ENCODE measurements around the gene ARRB2. TPM values are rescaled to one million over a fixed set of nuclear protein-coding genes. Genes with fewer than 3 reads are reported as not detected.
A peak's percentile ranks its signal among the peaks of the same experiment; 100 is the strongest.

ARRB2 gene
- total and polyA plus RNA-seq, 2 of the 13 experiments (the other 11 are each of a cell fraction or from before 2014, with no cell fraction given): 21.5 to 49.2 TPM

DNA sequence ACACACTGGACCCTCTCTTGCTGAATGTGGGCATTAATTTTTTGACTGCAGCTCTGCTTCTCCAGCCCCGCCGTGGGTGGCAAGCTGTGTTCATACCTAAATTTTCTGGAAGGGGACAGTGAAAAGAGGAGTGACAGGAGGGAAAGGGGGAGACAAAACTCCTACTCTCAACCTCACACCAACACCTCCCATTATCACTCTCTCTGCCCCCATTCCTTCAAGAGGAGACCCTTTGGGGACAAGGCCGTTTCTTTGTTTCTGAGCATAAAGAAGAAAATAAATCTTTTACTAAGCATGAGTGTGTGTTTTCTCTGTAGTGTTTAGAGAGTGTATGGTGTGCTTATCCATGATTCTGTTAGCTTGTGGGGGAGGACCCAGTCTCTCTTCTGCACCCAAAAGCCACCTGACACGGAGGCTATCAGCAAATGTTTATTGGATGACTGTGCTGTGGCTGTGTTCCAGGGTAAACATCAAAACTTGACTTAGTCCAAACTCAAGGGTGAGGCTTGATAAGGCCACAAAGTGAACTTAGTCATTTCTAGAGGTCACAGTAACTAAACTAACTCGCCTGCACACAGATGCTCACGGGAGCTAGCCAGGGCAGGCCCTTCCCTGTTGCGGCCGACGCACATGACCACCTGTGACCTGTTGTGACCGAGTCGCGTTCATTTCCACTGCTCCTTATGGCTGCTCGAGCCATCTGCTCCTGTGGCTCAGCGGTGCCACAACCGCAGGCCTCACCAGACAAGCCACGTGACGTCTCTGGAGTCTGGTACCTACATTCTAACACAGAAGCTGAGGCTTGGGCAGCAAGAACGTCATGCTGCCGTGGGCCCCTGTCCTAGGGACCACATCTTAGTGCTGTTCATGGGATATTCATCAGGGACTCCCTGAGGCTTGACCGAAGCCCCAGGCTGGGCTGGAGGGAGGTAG is 11.0 kb downstream of the ARRB2 start (continued):
- TF ChIP-seq BRCA1 (CRISPR knock-in tag; IDR thresholded peaks at IDR 0.05): no peak
- no peak for TF ChIP-seq ZNF264 (CRISPR knock-in tag; IDR thresholded peaks at IDR 0.05)
- no peak for TF ChIP-seq BCL3 (CRISPR knock-in tag; IDR thresholded peaks at IDR 0.05)
- no peak for TF ChIP-seq ZNF460 (CRISPR knock-in tag; IDR thresholded peaks at IDR 0.05; ENCODE audit: borderline replicate concordance)
- TF ChIP-seq ZNF597 (CRISPR knock-in tag; IDR thresholded peaks at IDR 0.05): no peak
- TF ChIP-seq ZBTB3 (CRISPR knock-in tag; IDR thresholded peaks at IDR 0.05; ENCODE audit: borderline replicate concordance, low read depth): no peak
- TF ChIP-seq HMGA1 (CRISPR knock-in tag; conservative IDR thresholded peaks at IDR 0.05): no peak
- no peak for TF ChIP-seq ZSCAN22 (CRISPR knock-in tag; IDR thresholded peaks at IDR 0.05)
- TF ChIP-seq PRMT3 (CRISPR knock-in tag; IDR thresholded peaks at IDR 0.05; ENCODE audit: borderline replicate concordance, low read depth): no peak; the same call in 1 of the 2 replicates
- TF ChIP-seq KDM4B (CRISPR knock-in tag; IDR thresholded peaks at IDR 0.05): no peak
- no peak for TF ChIP-seq SNRNP70 (IDR thresholded peaks at IDR 0.05; ENCODE audit: low read depth, low read length)
- TF ChIP-seq, protein P1, sequence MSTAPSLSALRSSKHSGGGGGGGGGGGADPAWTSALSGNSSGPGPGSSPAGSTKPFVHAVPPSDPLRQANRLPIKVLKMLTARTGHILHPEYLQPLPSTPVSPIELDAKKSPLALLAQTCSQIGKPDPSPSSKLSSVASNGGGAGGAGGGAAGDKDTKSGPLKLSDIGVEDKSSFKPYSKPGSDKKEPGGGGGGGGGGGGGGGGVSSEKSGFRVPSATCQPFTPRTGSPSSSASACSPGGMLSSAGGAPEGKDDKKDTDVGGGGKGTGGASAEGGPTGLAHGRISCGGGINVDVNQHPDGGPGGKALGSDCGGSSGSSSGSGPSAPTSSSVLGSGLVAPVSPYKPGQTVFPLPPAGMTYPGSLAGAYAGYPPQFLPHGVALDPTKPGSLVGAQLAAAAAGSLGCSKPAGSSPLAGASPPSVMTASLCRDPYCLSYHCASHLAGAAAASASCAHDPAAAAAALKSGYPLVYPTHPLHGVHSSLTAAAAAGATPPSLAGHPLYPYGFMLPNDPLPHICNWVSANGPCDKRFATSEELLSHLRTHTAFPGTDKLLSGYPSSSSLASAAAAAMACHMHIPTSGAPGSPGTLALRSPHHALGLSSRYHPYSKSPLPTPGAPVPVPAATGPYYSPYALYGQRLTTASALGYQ (CRISPR knock-in tag; IDR thresholded peaks at IDR 0.05): no peak
- peak; percentile 64; the same call in 1 of the 2 replicates for TF ChIP-seq FOXO1 (CRISPR knock-in tag; IDR thresholded peaks at IDR 0.05)
- TF ChIP-seq, protein P2, sequence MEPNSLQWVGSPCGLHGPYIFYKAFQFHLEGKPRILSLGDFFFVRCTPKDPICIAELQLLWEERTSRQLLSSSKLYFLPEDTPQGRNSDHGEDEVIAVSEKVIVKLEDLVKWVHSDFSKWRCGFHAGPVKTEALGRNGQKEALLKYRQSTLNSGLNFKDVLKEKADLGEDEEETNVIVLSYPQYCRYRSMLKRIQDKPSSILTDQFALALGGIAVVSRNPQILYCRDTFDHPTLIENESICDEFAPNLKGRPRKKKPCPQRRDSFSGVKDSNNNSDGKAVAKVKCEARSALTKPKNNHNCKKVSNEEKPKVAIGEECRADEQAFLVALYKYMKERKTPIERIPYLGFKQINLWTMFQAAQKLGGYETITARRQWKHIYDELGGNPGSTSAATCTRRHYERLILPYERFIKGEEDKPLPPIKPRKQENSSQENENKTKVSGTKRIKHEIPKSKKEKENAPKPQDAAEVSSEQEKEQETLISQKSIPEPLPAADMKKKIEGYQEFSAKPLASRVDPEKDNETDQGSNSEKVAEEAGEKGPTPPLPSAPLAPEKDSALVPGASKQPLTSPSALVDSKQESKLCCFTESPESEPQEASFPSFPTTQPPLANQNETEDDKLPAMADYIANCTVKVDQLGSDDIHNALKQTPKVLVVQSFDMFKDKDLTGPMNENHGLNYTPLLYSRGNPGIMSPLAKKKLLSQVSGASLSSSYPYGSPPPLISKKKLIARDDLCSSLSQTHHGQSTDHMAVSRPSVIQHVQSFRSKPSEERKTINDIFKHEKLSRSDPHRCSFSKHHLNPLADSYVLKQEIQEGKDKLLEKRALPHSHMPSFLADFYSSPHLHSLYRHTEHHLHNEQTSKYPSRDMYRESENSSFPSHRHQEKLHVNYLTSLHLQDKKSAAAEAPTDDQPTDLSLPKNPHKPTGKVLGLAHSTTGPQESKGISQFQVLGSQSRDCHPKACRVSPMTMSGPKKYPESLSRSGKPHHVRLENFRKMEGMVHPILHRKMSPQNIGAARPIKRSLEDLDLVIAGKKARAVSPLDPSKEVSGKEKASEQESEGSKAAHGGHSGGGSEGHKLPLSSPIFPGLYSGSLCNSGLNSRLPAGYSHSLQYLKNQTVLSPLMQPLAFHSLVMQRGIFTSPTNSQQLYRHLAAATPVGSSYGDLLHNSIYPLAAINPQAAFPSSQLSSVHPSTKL (CRISPR knock-in tag; IDR thresholded peaks at IDR 0.05): peak; percentile 92
- no peak for TF ChIP-seq NFKBIZ (CRISPR knock-in tag; IDR thresholded peaks at IDR 0.05)
- peak; percentile 58; the same call in 1 of the 2 replicates for TF ChIP-seq RBFOX2 (IDR thresholded peaks at IDR 0.05; ENCODE audit: low read depth, low read length)
- TF ChIP-seq NCOR1 (IDR thresholded peaks at IDR 0.05; ENCODE audit: borderline replicate concordance, low read length): no peak; the same call in 1 of the 2 replicates
- TF ChIP-seq GZF1 (CRISPR knock-in tag; IDR thresholded peaks at IDR 0.05): no peak
- no peak for TF ChIP-seq ZNF512 (CRISPR knock-in tag; IDR thresholded peaks at IDR 0.05)

Data from HepG2 (cell line).